HG03196 (cell line): ENCODE results near the gene TMEM260.
"Not testable (repeated sequence)": the region's sequence is repeated elsewhere in the genome, so short reads cannot be mapped to it uniquely, and the experiment has no call there.

Experiments
- ATAC-seq: cut with Tn5 transposase; IDR thresholded peaks from one replicate; pipeline ENCODE4 v1.9.1; 2021; ENCODE audit not compliant: unreplicated experiment

Gene TMEM260

DNA sequence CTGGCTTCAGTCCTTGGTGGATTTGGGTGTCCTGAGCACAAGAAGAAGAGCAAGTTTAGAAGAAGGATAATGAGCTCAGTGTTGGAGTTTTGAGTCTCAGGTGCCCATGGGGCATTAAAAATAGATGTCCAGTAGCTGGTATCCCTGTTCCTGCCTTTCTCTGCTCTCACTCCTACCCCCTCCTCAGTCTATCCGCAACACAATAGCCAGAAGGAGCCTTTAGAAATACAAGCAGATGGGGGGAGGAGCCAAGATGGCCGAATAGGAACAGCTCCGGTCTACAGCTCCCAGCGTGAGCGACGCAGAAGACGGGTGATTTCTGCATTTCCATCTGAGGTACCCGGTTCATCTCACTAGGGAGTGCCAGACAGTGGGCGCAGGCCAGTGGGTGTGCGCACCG is 87.7 kb downstream of the TMEM260 start:
- ATAC-seq = not testable (repeated sequence)

DNA sequence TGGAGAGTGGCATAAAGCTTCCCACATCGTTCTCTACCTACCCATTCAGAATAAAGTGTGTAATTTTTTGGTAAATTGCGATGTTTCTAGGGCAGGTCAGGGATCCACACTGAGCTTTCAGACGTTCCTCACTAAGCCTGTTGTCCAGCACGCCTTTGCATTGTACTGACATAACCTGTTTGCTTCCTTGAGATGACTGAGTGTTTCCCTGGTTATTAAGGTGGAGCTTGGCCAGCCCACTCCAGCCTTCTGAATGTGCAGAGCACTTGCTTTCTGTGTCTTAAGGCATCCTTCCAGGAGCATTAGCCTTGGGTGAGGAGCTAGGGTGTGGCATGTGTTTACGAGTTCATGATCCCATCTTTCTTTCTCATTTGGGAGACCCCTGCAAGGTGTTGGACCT is 96.4 kb downstream of the TMEM260 start:
- ATAC-seq = no peak

GRCh38 chr14:56678838-56679237 is 99.2 kb downstream of the TMEM260 start:
- ATAC-seq = no peak

GRCh38 chr14:56686416-56686815 is 106.8 kb downstream of the TMEM260 start:
- no peak for ATAC-seq

DNA sequence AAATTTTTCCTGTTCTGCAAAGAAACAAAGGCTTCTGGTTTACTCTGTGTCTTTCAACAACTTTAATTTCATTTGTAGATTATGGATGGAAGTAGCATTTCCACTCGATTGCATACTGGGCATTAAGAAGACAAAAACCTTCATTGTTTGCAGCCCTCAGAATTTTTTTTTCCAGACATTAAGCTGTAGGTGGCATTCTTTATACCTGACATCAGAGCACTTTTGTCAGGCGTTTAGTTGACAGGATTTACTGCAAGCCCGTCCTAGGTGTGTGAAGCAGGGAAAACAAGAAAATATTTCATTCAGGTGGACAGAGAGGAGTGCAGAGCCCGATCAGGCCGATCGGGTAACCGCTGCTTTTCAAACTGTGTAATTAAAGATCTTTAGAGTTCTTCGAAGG is 107.5 kb downstream of the TMEM260 start:
- no peak for ATAC-seq

GRCh38 chr14:56694609-56695008 is 115.0 kb downstream of the TMEM260 start:
- ATAC-seq = no peak

DNA sequence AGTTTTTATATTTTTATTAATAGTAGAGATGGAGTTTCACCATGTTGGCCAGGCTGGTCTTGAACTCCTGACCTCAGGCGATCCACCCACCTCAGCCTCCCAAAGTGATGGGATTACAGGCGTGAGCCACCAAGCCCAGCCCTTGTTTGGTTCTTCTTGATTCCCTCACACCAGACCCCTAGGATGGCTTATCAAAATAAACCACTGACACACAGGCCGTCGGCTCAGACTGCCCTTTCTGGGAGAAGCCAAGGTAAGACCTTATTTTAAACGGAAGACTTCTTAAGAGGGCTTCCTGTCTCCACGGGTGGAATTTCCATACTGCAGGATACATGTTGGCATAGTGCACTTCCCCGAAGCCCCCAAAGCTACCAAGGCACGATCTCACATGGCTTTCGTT is 115.6 kb downstream of the TMEM260 start:
- ATAC-seq = not testable (repeated sequence)
